GM13977 (cell line): ENCODE results near the gene RHOBTB1.

Experiments used
- DNase-seq: peaks from one replicate; pipeline ENCODE4 v3.0.0; 2012; ENCODE audit warnings: low spot score
- in situ Hi-C: fragments of 300-500 bp; cut with MboI; formaldehyde crosslinking; loops from one replicate; pipeline ENCODE4 v1.12.0; 2022; ENCODE audit warnings: low sequenced_read_pairs, low pct_unique_long_range_greater_than_20kb, mixed read lengths, inconsistent platforms; ENCODE audit not compliant: unreplicated experiment
- TF ChIP-seq, protein P1 (sequence below): IDR thresholded peaks from 2 replicates; pipeline ENCODE4 v1.5.1; 2012; ENCODE audit warnings: mild to moderate bottlenecking, control low read depth; ENCODE audit not compliant: insufficient read depth; ENCODE audit errors: extremely low read depth, missing control alignments

The RHOBTB1 gene

DNA sequence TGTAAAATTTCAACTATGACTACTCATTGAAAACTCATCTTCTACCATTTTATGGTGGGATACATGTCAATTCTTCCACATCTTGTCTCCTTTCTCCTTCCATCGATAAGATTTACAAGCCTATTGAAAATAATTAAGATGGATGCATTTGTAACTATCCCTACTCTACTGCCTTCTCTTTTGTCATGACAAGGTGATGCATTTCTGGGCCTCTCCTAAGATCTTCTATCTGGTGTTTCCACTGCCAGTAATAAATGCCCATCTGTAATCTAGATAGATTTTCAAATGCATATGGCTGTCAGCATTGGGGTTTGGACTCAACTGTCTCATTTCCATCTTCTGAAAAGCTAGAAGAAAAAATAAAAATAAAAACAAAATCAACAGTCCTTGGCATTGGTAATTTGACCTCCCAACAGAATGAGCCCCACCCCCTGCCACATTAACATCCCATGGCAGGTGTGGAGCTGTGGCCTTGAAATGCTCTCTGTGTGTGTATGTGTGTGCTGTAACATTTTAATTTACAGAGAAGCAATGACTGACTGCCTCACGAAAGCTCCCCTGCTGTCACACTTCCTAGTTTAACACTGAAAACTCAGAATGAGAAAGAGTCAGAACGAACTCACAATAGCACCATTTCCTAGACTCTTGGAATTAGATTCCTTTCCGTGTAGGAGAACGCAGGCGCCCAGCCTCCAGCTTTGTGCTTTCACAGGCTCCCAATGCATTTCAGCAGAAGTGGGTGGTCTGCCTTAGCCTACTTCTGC, 74.2 kb downstream of the RHOBTB1 start:
- in situ Hi-C loops, result no loop called here
- TF ChIP-seq, protein P1, sequence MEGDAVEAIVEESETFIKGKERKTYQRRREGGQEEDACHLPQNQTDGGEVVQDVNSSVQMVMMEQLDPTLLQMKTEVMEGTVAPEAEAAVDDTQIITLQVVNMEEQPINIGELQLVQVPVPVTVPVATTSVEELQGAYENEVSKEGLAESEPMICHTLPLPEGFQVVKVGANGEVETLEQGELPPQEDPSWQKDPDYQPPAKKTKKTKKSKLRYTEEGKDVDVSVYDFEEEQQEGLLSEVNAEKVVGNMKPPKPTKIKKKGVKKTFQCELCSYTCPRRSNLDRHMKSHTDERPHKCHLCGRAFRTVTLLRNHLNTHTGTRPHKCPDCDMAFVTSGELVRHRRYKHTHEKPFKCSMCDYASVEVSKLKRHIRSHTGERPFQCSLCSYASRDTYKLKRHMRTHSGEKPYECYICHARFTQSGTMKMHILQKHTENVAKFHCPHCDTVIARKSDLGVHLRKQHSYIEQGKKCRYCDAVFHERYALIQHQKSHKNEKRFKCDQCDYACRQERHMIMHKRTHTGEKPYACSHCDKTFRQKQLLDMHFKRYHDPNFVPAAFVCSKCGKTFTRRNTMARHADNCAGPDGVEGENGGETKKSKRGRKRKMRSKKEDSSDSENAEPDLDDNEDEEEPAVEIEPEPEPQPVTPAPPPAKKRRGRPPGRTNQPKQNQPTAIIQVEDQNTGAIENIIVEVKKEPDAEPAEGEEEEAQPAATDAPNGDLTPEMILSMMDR, result no peak
- no peak for DNase-seq

DNA sequence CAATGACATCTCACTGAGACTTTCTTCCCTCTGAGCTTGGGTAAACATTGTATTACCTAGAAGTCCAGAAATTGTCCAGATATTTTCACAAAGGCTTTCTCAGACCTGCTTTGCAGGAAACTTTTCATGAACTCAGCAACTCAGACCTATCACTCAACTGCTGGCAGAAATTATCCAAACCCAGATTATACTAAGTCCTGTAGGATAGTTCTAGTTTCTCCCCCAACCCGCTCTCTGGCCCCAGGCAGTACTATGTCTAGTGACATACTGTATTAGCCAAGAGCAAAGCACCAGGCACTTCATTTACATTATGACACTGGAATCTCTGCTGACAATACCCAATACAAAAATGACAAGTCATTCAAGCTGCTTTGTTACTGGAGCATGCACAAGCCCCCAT, 75.0 kb downstream of the RHOBTB1 start:
- in situ Hi-C loops, result no loop called here
- TF ChIP-seq, protein P1, result no peak
- no peak for DNase-seq

DNA sequence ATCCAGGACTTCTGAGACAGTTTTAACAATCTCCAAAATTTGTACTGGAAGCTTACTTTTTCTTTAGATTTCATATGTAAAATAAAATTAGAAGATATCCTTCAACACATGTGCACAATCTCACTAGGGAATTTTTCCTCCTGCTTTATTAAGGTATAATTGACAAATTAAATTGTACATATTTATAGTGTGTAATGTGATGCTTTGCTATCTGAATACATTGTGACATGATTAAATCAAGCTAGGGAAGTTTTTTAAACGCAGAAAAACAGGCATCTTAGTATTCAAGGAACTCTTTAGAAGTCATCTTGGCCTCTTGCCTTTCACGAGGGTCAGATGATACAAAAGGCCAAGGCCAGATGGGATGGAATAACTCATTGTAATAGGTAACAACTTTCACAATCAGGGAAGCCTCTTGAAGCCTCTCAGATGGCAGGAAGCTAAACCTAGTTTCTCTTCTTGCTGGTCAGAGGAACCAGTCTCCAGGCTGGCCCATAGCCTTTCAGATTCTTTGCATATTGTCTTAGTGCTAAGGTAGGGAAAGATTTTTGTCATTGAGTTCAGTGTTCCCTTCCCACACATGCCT, 78.7 kb downstream of the RHOBTB1 start:
- in situ Hi-C loops, result no loop called here
- TF ChIP-seq, protein P1, result no peak
- no peak for DNase-seq

DNA sequence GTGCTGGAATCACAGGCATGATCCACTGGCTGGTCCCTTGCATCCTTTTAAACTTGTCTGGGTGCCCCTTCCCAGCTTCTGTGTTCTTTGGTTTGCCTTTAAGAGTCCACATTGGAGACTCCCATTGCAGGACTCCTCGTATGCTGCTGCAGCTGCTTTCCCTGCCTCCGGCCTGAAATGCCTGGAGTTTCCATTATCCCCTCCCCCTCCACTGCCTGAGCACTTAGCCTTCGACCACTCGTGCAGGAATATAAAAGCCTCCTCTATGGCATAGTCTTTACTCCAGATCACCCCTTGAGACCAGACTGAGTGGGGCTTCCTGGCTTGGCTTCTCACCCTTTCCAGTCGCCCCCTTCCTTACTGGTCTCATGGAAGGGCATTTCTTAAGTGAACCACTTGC, 80.2 kb downstream of the RHOBTB1 start:
- DNase-seq, result no peak
- TF ChIP-seq, protein P1, result no peak
- in situ Hi-C loops, result no loop called here

DNA sequence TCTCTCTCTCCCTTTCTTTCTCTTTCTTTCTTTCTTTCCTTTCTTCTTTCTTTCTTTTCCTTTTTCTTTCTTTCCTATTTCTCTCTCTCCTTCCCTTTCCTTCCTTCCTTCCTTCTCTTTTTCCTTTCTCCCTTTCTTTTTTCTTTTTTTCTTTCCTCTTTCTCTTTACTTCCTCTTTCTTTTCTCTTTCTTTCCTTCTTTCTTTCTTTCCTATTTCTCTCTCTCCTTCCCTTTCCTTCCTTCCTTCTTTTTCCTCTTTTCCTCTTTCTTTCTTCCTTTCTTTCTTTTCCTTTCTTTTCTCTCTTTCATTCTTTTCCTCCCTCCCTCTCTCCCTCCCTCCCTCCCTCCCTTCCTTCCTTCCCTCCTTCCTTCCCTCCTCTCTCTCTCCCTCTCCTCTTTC, 81.5 kb downstream of the RHOBTB1 start:
- no peak for DNase-seq
- TF ChIP-seq, protein P1, result no peak
- in situ Hi-C loops, result no loop called here

DNA sequence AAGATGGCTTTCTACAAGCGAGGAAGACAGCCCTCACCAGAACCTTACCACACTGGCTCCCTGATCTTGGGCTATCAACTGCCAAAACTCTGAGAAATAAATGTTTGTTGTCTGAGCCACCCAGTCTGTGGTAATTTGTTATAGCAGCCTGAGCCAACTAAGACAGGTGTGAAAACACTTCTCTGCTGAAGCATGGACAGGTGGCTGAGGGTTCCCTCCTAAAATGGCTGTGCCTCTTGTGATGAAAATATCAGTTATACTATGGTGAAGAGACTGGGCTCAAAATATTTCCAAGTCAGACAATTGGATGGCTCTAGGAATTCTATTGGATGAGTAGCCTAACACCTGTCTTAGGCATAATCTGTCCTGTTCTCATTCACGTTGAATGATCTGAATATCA, 87.6 kb downstream of the RHOBTB1 start:
- in situ Hi-C loops, result no loop called here
- DNase-seq, result no peak
- TF ChIP-seq, protein P1, result no peak
